ENCODE measurements around the gene CUX1. TPM values are rescaled to one million over a fixed set of nuclear protein-coding genes. Genes with fewer than 3 reads are reported as not detected.
"Not testable (repeated sequence)": the region's sequence is repeated elsewhere in the genome, so short reads cannot be mapped to it uniquely, and the experiment has no call there.

CUX1 gene
- total RNA-seq, 1 donor from 2014 or later, result 118 TPM

DNA sequence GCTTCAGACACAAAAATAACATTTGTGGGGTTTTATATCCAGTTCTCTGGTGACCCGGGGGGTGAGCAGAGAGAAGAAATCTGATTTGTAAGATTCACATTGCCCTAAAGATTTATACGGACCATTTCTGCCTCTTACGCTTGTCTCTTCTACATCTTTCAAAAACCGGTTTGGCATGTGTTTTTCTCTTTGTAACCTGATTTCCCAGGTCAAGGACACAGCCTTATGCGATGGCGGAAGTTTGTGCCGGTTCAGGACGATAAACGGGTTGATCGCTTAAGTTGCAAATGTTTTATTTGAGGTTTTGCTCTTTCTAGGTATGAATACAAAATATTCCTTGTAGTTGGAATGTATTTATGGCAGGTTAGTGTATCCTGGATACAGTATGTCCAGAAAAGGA, 407.6 kb downstream of the CUX1 start:
- Mint-ChIP-seq H3K4me3 (ENCODE audit: unreplicated experiment) (no peak overlapping the region), H3K4me1 (ENCODE audit: low read depth) (peaks cover 28% of the 10 kb centered on the region), H3K36me3 (ENCODE audit: low read depth) (no peaks in the 10 kb centered on the region), H3K27me3 (ENCODE audit: low read depth) (no peaks in the 10 kb centered on the region), H3K9me3 (ENCODE audit: low read depth) (no peaks in the 10 kb centered on the region), H3K27ac (ENCODE audit: unreplicated experiment) (no peak overlapping the region)
- no peak for DNase-seq (ENCODE audit: low spot score)
- TF ChIP-seq, protein P1, sequence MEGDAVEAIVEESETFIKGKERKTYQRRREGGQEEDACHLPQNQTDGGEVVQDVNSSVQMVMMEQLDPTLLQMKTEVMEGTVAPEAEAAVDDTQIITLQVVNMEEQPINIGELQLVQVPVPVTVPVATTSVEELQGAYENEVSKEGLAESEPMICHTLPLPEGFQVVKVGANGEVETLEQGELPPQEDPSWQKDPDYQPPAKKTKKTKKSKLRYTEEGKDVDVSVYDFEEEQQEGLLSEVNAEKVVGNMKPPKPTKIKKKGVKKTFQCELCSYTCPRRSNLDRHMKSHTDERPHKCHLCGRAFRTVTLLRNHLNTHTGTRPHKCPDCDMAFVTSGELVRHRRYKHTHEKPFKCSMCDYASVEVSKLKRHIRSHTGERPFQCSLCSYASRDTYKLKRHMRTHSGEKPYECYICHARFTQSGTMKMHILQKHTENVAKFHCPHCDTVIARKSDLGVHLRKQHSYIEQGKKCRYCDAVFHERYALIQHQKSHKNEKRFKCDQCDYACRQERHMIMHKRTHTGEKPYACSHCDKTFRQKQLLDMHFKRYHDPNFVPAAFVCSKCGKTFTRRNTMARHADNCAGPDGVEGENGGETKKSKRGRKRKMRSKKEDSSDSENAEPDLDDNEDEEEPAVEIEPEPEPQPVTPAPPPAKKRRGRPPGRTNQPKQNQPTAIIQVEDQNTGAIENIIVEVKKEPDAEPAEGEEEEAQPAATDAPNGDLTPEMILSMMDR (IDR thresholded peaks at IDR 0.05), result no peak

DNA sequence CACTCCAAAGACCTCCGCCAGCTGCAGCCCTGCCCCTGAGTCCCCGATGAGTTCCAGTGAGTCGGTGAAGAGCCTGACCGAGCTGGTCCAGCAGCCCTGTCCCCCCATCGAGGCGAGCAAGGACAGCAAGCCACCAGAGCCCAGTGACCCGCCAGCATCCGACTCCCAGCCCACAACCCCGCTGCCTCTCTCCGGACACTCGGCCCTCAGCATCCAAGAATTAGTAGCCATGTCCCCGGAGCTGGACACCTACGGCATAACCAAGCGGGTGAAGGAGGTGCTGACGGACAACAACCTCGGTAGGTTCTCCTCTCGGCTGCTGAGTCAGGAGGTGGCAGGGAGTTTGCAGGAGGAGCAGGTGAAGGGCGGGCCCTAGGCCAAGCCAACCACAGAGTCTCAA, 409.9 kb downstream of the CUX1 start:
- Mint-ChIP-seq H3K27ac (ENCODE audit: unreplicated experiment) (no peak overlapping the region), H3K9me3 (ENCODE audit: low read depth) (no peaks in the 10 kb centered on the region), H3K4me1 (ENCODE audit: low read depth) (peaks cover 5% of the 10 kb centered on the region), H3K36me3 (ENCODE audit: low read depth) (no peaks in the 10 kb centered on the region), H3K27me3 (ENCODE audit: low read depth) (no peaks in the 10 kb centered on the region), H3K4me3 (ENCODE audit: unreplicated experiment) (no peak overlapping the region)
- peak; percentile 77 for DNase-seq (ENCODE audit: low spot score)
- TF ChIP-seq, protein P1 (IDR thresholded peaks at IDR 0.05), result no peak

DNA sequence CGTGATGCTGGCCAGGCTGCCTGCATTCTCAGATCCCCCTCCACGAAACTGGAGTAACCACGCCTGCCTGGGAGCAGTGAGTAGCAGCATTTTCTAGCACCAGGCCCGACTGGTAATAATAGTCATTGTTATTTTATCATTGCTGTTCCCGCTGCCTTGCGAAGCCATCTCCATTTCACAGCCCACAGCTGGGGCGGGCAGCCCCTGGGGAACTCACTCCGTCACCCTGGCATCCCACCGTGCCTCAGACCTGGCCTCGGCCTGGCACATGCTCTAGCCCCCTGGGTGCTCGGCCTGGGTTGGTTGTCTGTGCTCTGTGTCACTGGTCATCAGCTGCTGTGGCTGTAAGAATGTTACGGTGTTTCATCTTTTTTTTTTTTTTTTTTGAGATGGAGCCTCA, 411.5 kb downstream of the CUX1 start:
- TF ChIP-seq, protein P1 (IDR thresholded peaks at IDR 0.05), result no peak
- Mint-ChIP-seq H3K4me3 (ENCODE audit: unreplicated experiment) (no peak overlapping the region), H3K4me1 (ENCODE audit: low read depth) (no peaks in the 10 kb centered on the region), H3K27ac (ENCODE audit: unreplicated experiment) (no peak overlapping the region), H3K27me3 (ENCODE audit: low read depth) (no peaks in the 10 kb centered on the region), H3K36me3 (ENCODE audit: low read depth) (peaks cover 3% of the 10 kb centered on the region), H3K9me3 (ENCODE audit: low read depth) (no peaks in the 10 kb centered on the region)
- DNase-seq (ENCODE audit: low spot score), result peak; percentile 79

DNA sequence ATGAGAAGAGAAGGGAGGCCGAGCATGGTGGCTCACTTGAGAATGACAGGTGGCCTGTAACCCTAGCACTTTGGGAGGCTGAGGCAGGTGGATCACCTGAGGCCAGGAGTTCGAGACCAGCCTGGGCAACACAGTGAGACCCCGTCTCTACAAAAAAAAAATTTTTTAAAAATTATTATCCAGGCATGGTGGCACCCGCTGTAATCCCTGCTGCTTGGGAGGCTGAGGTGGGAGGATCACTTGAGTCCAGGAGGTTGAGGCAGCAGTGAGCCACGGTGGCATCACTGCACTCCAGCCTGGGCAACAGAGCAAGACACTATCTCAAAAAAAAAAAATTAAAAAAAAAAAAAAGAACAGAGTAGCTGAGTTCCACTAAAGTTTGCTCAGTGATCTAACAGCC, 412.7 kb downstream of the CUX1 start:
- H3K27me3 Mint-ChIP-seq (ENCODE audit: low read depth); H3K4me1 Mint-ChIP-seq (ENCODE audit: low read depth); DNase-seq (ENCODE audit: low spot score); H3K36me3 Mint-ChIP-seq (ENCODE audit: low read depth); H3K9me3 Mint-ChIP-seq (ENCODE audit: low read depth); H3K4me3 Mint-ChIP-seq (ENCODE audit: unreplicated experiment); H3K27ac Mint-ChIP-seq (ENCODE audit: unreplicated experiment): not testable (repeated sequence)

DNA sequence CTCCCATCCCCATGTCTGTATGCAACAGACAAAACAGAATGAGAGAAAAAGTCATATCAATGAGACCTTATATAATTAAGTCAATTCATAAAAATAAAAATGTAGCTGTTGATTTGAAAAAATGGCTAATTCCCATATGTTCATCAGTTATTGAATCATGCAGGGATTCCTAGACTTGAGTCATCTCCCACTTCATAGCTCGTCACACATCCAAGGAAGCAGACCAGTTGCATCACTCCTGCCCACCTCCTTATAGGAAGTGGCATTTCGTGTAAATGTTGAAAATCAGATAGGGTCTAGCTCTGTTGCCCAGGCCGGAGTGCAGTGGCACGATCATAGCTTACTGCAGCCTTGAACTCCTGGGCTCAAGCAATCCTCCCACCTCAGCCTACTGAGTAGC, 413.2 kb downstream of the CUX1 start:
- H3K27ac Mint-ChIP-seq (ENCODE audit: unreplicated experiment), result no peak overlapping the region
- no peaks in the 10 kb centered on the region for H3K27me3 Mint-ChIP-seq (ENCODE audit: low read depth)
- H3K4me1 Mint-ChIP-seq (ENCODE audit: low read depth), result no peaks in the 10 kb centered on the region
- TF ChIP-seq, protein P1 (IDR thresholded peaks at IDR 0.05), result no peak
- no peaks in the 10 kb centered on the region for H3K9me3 Mint-ChIP-seq (ENCODE audit: low read depth)
- no peak for DNase-seq (ENCODE audit: low spot score)
- H3K4me3 Mint-ChIP-seq (ENCODE audit: unreplicated experiment), result no peak overlapping the region
- peaks cover 8% of the 10 kb centered on the region for H3K36me3 Mint-ChIP-seq (ENCODE audit: low read depth)

DNA sequence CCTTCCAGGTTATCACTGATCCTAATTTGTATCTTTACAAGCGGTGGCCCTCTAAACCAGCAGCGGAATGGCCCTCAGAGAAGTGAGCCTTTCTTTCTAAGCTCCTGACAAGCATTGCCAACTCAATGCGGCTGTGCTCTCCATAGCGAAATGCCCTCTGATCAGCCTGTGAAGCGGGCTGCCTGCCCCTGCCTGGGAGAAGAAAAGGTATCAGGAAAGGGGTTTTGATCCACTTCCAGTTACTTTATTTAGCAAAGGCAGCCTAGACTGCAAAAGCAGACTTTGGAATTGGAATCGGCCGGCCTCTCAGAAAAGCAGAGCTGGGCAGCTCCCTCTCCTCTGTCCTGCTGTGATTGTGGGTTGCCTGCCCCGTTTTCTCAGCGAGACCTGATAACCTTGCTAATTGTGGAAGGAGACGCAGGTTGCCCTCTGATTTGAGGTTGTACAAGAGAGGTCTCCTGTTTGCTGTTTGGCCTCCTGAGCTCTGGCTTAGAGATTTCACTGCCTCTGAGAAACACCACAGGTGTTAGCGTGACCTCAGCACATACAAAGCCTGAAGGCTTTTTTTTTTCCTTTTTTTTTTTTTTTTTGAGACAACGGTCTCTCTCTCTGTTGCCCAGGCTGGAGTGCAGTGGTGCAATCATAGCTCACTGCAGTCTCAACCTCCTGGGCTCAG, 415.3 kb downstream of the CUX1 start:
- no peak for DNase-seq (ENCODE audit: low spot score)
- TF ChIP-seq, protein P1 (IDR thresholded peaks at IDR 0.05), result no peak
- H3K4me1 Mint-ChIP-seq (ENCODE audit: low read depth), result peaks cover 10% of the 10 kb centered on the region
- H3K27me3 Mint-ChIP-seq (ENCODE audit: low read depth), result no peaks in the 10 kb centered on the region
- H3K9me3 Mint-ChIP-seq (ENCODE audit: low read depth), result no peaks in the 10 kb centered on the region
- H3K36me3 Mint-ChIP-seq (ENCODE audit: low read depth), result peaks cover 10% of the 10 kb centered on the region
- H3K4me3 Mint-ChIP-seq (ENCODE audit: unreplicated experiment), result no peak overlapping the region
- no peak overlapping the region for H3K27ac Mint-ChIP-seq (ENCODE audit: unreplicated experiment)
